Activated CD4-positive, alpha-beta T cell treated with anti-CD3 and anti-CD28 coated beads, Interleukin-2, amount 50 U/mL, for 24 hours (primary cell): ENCODE measurements around the gene EVA1A.

Experiments
- DNase-seq, 2 donors: peaks; one replicate each; pipeline ENCODE4 v3.0.0-alpha.2; 2020; ENCODE audit warnings: low read depth in 1 of 2, low spot score in 1 of 2

Gene EVA1A

DNA sequence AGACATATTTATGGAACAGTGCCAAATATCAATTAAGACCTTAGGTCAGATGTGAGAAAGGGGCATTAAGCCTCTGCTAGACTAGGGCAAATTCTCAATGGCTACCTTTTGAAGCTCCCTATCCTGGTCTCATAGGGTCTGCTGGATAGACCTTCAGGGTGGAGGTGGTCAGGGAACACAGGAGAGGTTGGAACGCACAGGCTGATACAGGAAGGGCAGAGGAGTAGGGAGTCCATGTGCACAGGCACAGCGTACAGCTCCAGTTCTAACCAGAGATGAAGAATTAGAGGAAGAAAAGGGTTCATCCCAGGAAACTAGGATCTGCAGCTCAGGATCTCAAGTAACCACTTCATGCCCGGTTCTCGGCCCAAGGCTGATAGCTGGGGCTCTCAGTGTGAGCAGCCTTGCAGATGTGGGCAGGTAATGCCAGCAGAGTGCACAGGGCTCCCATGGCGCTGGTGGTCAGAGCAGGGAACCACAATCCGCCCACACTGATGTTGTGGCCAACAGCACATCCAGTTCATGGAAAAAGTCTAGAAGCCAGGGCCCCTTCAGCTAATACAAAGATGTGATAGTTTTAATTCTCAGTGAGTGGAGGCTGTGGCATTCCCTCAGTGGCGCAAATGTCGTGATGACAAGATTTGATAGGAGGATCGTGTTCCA is 3.4 kb upstream of the EVA1A start:
- no peak for DNase-seq

DNA sequence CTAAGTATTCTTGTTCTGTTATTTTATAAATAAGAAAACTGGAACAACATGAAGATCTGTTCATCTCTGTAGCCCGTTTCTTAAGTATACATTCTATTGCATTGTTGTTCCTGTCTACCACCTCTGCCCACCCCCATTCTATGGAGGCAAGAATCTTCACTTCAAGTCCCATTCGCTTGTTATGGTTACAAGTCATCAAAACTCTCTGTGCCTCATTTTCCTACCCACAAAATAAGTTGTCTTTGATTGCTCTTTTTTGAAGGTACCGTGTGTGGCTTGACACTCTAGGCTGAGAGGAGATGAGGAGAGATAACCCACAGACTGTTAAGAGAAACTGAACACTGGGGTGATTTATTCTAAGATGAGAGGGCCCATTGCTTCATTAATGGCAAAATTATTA is 2.9 kb upstream of the EVA1A start:
- DNase-seq, result no peak

DNA sequence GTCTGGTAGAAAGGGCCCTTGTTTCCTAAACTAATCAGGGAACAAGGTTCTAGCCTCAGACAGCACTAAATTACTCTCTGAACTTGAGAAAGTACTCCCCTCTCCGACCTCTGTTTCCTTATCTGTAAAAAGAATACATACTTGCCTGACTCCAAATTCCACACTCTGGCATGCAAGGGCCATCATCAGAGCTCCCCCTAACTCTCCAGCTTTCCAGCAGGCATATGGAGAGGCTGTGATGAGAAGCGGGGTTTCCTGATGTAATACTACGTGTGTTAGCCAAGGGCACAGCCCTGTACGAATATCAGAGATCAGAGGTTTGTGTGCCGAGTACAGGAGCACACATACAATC is 1.8 kb upstream of the EVA1A start:
- no peak for DNase-seq

DNA sequence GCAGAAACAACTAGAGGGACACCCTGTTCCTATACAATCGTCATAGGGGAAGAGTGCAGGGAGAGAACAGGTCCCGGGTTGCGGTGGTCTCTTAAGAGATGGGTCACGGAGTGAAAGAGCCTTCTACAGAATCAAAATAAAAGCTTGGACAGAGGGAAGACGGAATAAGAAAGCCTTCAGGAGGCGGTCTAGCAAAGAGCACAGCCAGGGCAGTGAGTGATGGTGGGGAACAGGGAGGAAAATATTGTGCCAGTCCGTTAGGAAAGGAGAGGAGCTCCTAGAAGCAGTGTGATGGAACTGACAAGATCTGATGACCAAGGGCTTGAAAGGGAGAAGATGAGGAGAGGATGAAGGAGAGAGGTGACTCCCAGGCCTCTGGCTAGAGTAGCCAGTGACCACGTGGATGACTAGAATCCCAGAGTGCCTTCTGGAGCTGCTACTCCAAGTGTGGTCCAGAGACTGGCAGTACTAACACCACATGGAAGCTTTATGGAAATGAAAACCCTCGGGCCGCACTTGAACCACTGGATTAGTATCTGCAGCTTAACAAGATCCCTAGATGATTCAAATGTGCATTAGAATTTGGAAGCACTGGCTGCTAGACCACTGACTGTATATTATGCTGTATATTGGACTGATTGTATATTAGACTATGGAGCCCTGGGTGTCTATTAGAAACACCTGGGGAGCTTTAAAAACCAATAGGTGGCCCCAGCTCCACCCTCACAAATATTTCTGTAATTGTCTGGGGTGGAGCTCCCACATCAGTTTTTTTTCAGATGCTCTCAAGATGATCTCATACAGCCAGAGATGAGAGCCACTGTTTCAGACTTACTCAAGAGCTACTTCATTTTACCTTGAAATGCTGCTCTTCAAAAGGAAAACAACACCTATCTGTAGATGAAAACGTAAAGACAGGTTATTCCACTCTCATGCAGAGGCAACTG is 1.1 kb upstream of the EVA1A start:
- DNase-seq, result no peak

DNA sequence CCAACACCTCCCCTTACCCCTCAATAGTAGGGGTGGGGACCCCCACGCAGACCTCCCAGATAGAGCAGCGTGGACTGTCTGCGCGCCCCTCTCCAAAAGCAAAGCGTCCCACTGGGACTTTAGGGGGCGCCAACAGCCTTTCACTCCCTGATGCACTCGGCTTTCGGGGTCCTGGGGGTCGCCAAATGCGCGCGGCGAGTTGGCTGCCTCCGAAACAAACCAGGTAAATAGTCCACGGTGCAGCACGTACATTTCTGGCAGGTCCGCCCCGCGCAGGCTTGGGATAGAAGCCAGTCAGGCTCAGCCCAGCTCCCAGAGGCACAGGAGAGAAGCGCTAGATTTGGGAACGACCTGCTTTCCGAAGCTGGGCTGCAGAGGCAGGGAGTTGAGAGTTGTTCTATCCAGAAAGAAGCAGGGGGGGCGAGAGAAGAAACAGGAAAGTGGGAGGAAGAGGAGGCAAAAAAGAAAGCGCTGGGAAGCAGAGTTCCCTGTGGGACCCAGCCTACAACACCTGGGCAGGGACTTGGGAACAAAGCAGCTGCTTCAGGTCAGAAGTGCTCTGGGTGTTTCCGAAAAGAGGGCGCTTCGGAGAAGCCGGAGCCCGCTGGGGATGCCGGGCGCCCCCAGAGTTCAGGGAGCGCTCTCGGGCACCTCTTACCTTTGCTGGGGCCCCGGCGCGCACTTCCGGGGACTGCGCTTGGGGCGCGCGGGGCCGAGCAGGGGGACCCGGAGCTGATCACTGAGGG is 544 bp downstream of the EVA1A start:
- no peak for DNase-seq

DNA sequence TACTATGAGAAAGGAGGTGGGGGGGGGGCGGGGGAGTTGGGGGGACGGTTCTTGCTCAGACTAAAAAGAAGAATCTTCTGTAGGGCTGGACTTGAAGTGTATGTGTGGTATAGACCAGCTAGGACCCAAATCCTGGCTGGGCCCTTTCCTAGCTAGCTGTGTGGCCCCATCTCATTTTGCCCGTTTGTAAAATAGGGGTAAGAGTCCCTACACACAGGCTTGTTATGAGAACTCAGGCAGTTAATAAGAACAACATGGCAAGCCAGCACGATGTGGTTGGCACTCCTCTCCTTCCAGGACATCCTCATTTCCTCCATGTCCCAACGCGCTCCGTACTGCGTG is 1.1 kb downstream of the EVA1A start:
- no peak for DNase-seq

DNA sequence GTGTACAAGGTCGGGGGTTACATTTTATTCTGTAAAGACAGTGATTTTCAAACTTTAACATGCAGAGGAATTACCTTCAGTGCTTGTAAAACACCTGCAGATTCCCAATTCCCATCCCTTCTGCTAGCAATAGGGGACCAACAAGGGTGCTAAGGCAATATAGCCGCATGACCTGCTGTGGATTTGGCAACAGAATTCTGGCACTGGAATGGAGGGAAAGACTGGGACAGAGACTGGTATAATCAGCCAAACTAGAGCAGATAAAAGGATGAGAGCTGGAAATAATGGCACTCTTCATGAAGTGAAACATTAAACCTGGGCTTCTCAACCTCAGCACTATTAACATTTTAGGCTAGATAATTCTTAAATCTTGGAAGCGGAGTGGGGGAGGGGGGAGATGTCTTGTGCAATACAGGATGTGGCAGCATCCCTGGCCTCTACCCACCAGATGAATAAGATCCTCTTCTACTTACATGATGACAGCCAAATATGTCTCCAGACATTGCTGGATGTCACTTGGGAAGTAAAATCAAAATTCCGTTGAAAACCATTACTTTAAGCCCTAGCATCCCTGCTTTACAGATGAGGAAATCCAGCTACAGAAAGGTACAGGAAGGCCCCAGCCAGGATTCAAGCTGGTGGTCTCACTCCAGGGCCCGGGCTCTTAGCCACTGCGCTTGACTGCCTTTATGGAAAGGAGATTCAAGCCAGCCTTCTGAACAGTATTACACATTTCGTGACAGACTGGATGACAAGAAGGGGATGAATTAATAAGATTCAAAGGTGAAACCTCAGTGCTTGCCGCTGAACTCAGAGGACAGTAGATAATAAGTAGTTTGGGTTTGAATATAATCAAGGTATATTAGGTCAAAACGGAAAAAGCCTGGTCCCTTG is 1.7 kb downstream of the EVA1A start:
- DNase-seq, result no peak

DNA sequence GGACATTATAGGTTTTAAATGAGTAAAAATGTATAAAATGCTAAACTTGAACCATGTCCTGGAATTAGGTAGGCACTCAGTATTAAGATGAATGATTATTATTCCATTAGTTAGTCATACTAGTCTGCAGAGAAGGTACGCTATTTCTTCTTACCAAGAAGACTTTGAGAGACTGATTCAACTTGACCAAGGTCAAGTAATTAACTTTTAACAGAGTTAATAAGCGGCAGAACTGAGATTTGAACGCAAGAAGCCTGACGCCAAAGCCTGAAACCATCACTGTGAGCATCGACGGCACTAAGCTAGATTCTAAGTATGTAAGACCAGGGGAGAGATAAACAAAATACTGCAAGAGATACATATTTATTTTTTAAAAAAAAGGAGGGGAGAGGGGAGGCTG is 2.6 kb downstream of the EVA1A start:
- DNase-seq, result no peak

DNA sequence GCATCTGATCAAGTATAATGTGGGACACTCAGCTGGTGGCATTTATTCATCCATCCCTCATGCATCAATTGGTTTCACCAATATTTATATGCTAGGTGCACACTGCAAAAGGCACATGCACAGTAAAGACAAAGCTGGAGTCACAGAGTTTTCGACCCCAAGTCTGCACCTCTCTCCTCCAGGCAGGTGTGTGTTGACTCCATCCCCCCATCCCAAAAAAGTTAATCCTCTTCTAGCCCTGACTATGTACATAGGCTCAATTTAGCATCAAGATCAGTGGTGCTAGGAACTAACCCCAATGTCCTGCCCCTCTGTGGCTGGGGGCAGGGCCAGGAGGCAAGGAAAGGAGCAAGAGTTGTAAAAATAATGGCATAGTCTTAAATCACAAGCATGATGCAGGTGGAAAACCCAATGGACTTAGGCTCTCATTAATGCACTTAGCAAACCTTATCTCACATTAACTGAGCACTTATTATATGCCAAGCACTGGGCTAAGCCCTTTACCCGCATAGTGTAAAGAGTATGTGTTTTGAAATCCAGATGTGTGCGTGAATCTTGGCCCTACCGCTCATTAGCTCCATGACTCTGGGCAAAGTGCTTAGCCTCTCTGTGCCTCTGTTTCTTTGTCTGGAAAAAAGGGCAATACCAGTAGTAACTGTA is 3.1 kb downstream of the EVA1A start:
- no peak for DNase-seq

DNA sequence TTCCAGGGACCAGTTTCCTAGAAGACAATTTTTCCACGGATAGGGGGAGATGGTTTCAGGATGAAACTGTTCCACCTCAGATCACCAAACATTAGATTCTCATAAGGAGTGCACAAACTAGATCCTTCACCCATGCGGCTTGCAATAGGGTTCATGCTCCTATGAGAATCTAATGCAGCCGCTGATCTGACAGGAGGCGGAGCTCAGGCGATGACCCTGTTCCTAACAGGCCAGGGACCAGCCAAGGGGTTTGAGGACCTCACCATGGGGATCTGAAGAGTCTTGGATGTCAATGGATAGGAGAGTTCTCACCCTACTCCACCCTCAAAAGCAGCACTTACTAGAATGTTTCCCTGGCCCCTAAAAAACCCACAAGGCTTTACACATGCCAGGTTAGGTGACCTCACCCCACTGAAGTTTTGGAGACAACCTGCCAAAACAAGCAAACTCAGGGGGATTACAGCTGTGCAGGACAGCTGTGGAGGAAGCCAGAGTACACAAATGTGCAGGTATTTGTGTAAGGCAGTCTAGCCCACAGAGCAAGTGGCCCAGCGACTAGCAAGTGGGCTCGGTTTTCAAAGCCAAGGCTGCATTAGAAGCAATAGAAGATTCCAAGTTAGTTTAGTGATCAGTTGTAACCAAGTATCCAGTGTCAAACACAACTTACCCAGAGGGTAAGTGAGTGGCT is 3.9 kb downstream of the EVA1A start:
- no peak for DNase-seq

DNA sequence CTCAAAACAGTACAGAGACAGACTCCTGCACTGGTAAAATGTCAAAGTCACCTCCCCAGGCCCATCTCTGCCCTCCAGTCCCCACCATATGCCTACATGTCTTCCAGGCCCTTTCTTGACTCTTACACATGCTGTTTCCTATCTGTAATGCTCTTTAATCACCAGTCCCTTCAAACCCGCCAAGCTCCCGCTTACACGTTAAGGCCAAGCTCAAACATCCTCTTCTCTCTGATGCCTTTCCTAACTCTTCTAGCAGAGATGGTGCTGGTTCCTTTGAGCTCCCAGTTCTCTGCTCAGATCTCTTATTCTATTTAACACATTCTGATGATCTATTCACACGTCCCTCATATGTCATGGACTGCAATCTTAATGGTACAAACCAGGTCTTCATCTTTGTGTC is 5.0 kb downstream of the EVA1A start:
- DNase-seq, result no peak

DNA sequence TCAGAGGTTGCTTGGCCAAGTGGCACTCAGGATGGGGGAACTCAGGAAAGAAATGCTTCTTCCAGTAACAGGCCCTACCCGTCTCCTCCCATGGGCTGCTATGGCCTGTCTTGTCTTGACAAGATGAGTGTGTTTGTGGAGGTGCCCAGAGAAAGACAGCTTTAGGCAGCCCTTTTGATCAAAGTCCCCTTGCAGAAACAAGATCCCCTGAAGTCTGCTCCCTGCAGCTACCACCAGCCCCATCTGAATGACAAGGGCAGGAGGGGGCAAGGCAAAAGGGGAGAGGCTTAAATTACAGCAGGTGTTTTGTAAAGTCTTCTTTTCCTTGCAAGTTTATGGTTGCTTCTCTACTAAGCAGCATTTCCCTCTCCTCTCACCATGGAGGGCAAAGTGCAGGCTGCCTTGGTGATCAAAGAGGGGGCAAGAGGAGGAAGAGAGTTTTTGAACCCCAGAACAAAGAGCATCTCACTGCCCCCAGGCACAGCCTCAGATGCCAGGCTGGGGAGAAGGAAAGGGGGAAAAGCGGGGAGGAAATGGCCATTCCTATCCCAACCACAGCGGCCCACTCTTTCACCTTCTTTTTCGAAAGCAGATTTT is 6.7 kb downstream of the EVA1A start:
- DNase-seq, result no peak

DNA sequence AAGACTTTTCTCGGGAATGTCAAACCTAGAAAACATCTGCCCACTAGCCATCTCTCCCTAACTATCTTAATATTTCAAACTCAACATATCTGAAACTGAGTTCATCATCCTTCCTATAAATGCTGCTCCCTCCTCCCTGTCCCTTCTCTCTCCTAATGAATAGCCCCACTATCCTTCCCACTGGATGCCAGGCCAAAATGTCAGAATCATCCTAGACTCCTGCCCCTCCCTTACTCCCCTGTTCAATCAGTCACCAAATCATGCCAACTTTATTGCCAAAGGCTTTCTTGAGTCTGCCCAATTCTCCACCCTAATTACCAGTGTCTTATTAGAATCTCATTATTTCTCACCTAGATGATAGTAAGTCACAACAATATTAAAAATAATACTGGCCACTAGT is 8.5 kb downstream of the EVA1A start:
- no peak for DNase-seq

DNA sequence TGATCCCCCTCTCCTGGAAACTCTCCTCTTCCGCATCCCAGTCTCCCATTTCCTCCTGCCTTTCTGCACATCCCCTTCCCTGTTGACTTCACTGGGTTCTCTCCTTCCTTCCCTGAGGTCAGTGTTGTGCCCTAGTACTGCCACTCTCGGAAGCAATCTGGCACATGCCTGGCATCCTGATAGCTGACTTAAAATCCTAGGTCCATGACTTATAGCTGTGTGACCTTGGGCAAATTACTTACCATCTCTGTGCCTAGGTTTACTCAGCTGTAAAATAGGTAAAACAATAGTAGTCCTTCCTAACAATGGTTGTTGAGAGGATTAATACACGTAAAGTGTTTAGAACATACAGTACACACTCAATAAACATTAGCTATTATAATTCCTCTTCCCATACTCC is 9.3 kb downstream of the EVA1A start:
- DNase-seq, result no peak

DNA sequence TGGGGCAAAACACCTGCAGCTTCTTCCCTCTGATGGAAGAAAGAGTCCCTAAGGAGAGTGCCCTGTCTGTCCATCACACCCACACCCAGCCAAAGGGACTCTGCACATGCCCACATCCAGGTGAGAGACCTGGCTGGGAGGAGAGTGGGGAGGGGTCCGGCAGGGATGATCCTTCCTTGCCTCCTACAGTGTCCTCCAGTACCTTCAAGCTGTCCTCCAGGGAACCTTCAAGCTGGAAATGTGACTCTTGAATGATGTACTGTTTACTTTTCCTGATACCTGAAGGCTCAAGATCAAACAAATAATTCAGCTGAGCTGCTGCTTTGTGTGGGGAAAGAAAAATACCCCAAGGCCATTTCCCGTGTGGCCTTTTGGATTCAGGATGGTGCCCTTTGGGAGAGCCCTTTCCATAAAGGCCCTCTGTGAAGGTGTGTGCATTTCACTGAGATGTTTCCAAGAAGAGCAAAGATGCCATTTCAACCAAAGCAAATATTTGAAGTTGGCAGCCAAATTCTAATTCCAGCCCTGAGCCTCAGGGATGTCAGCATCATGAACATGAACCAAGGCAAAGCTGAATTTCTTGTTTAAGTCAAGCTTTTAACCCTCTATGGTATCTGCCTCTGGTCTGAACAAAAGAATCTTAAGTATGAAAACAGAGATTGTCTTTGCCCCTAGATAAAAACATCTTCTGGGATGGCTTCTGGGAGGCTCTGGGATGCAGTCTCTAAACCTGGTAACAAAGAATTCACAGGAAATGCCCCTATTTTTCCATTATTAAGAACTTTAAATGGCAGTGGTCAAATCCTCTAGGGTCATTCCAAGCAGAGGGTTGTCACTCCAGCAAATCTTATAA is 11.1 kb downstream of the EVA1A start:
- no peak for DNase-seq

DNA sequence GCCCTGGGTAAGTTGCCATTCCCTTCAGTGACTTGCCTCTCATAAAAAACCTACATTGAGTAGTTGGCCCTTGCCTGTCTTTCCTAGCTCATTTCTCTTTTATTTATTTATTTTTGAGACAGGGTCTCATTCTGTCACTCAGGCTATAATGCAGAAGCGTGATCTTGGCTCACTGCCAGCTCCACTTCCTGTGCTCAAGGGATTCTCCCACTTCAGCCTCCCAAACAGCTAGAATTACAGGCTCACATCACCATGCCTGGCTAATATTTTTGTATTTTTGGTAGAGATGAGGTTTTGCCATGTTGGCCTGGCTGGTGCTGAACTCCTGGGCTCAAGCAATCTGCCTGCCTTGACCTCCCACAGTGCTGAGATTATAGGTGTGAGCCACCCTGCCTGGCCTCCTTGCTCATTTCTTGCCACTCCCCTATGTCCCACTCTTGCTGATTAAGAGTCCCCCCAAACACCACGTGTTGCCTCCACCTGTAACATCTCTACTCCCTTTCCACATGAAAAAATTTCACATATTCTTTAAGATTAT is 12.6 kb downstream of the EVA1A start:
- no peak for DNase-seq

DNA sequence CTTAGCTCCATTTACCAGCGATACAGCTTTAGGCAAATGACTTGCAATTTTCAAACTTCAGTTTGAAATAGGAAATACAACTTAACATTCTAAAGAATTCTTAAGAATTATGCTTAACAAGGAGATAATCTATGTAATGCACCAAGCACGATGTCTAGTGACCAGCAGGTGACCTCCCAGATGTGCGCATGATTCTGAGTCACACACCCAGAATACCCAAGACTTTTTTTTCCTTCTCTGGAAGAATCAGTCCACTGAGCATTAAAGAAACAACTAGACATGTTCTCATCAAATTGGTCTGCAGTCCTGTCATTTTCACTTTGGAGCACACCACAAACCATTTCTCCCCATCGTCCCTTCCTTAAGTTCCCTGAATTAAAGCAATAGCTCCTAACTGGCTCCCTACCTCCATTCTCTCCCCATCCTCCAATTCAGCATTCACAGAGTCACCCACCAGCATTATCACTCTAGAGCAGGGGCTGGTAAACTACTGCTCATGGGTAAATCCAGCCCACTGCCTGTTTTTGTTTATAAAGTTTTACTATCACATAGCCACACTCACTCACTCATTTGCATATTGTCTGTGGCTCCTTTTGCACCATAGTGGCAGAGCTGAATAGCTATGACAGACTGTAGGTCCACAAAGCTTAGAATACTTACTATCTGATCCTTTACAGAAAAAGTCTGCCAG is 13.2 kb downstream of the EVA1A start:
- DNase-seq, result no peak

DNA sequence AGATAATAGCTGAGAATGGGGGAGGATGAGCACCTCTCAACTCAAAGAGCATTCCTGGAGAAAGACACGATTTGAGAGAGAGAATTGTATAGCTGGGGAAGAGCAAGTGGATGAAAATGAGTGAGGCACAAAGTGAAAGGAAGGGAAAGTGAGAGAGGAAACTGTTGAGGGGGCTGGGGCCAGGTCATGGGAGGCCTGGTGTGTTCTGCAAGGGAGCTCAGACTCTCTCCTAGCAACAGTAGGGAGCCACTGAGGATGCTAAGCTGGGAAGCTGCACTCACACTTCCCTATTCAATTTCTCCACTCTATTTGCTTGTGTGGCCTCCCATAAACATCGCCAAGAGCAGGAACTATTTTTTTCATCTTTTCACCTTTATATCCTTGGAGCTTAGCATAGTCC is 14.8 kb downstream of the EVA1A start:
- no peak for DNase-seq
